ENCODE measurements around the gene PRDM16. TPM values are rescaled to one million over a fixed set of nuclear protein-coding genes. Genes with fewer than 3 reads are reported as not detected.

Gene PRDM16
- total and polyA plus RNA-seq, 2 of the 13 experiments (the other 11 are each of a cell fraction or from before 2014, with no cell fraction given): 0.15 to 0.81 TPM

- no peak for TF ChIP-seq TIGD3 (CRISPR knock-in tag; IDR thresholded peaks at IDR 0.05; ENCODE audit: borderline replicate concordance)
- no peak for TF ChIP-seq RAD21 (CRISPR knock-in tag; IDR thresholded peaks at IDR 0.05)
- no peak for TF ChIP-seq NFYB (CRISPR knock-in tag; IDR thresholded peaks at IDR 0.05)
- TF ChIP-seq TARDBP (CRISPR knock-in tag; IDR thresholded peaks at IDR 0.05): 0 out of 2 replicates have a peak, but pooled peaks have one; percentile 9
- TF ChIP-seq GABPB1 (CRISPR knock-in tag; IDR thresholded peaks at IDR 0.05): no peak
- no peak for TF ChIP-seq LBX2 (CRISPR knock-in tag; IDR thresholded peaks at IDR 0.05; ENCODE audit: borderline replicate concordance)
- TF ChIP-seq ZFP41 (CRISPR knock-in tag; IDR thresholded peaks at IDR 0.05; ENCODE audit: borderline replicate concordance): no peak
- TF ChIP-seq NONO (IDR thresholded peaks at IDR 0.05): no peak
- 0 out of 2 replicates have a peak, but pooled peaks have one; percentile 6 for TF ChIP-seq NONO (CRISPR knock-in tag; conservative IDR thresholded peaks at IDR 0.05)
- TF ChIP-seq ZNF788 (CRISPR knock-in tag; IDR thresholded peaks at IDR 0.05; ENCODE audit: borderline replicate concordance): 0 out of 2 replicates have a peak, but pooled peaks have one; percentile 9
- no peak for TF ChIP-seq ZNF616 (CRISPR knock-in tag; IDR thresholded peaks at IDR 0.05; ENCODE audit: low read depth)
- TF ChIP-seq ZNF879 (CRISPR knock-in tag; IDR thresholded peaks at IDR 0.05): no peak
- TF ChIP-seq ZNF274 (CRISPR knock-in tag; IDR thresholded peaks at IDR 0.05): 0 out of 2 replicates have a peak, but pooled peaks have one; percentile 14
- 0 out of 2 replicates have a peak, but pooled peaks have one; percentile 28 for TF ChIP-seq ZNF598 (CRISPR knock-in tag; IDR thresholded peaks at IDR 0.05; ENCODE audit: borderline replicate concordance)
Observed at GRCh38 chr1:3114846-3115245, 45.8 kb downstream of the PRDM16 start (continued).
